Astrocyte (in vitro differentiated cells and primary cell): ENCODE results near the gene TAGLN2.

ENCODE experiments used
- EZH2 ChIP-seq: IDR thresholded peaks from 2 replicates; pipeline ENCODE4 v1.6.1; 2012; ENCODE audit warnings: mild to moderate bottlenecking, low read length, inconsistent platforms; ENCODE audit not compliant: insufficient read depth
- TF ChIP-seq, protein P1 (sequence below): IDR thresholded peaks from 2 replicates; pipeline ENCODE4 v1.5.1; 2011; ENCODE audit warnings: low read depth, mild to moderate bottlenecking, inconsistent platforms, low read length, moderate library complexity; ENCODE audit not compliant: insufficient read depth

DNA sequence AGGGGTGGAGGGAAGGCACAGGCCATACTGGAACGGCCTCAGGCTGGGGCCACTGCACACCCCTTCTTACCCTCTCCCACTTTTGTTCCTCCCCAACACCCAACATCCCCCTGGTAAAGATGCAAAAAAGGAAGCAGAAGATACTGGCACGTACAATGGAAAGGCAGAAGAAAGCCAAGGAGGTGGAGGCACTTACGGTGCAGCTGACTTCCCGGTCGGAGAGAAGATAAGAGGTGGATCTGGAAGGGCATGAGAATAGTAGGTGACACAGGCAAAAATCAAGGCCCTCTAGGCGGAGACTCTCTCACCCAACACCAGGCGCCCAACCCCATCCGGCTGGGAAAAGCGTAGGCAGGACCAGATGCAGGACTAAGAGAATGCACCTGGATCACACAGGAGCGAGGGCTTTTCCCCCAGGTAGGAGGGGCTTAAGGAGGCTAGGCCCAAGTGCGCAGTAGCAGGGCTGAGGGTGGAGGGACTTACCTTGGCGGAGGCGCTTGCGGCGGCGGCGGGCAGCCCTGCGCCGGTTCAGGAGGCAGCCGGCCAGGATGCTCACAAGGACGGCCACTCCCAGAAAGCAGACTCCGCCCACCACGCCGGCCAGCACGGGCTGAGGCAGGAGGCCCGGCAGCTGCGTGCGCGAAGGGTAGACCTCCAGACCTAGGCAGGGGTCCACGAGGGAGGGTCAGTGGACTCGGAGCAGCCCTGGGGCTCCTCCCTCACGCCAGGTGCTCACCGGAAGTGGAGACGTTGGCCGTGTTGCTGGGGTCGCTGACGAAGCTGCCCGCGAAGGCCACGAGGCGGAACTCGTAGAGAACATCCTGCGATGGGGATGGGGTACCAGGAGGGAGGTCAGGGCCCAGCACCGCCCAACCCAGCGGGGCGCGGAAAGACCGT is 4.1 kb upstream of the TAGLN2 start:
- TF ChIP-seq, protein P1, sequence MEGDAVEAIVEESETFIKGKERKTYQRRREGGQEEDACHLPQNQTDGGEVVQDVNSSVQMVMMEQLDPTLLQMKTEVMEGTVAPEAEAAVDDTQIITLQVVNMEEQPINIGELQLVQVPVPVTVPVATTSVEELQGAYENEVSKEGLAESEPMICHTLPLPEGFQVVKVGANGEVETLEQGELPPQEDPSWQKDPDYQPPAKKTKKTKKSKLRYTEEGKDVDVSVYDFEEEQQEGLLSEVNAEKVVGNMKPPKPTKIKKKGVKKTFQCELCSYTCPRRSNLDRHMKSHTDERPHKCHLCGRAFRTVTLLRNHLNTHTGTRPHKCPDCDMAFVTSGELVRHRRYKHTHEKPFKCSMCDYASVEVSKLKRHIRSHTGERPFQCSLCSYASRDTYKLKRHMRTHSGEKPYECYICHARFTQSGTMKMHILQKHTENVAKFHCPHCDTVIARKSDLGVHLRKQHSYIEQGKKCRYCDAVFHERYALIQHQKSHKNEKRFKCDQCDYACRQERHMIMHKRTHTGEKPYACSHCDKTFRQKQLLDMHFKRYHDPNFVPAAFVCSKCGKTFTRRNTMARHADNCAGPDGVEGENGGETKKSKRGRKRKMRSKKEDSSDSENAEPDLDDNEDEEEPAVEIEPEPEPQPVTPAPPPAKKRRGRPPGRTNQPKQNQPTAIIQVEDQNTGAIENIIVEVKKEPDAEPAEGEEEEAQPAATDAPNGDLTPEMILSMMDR = no peak
- TF ChIP-seq EZH2 = no peak
